ENCODE results near the gene ALMS1. TPM values are rescaled to one million over a fixed set of nuclear protein-coding genes. Genes with fewer than 3 reads are reported as not detected.

Gene ALMS1
- total and polyA plus RNA-seq, 2 of the 8 experiments (the other 6 are each of a cell fraction or from before 2014, with no cell fraction given): 21.8 to 45.6 TPM

- peaks cover 2% of the 10 kb centered on the region; the same call in 1 of the 2 replicates for H3K23me2 ChIP-seq (ENCODE audit: low read depth, low read length)
- peaks cover 4% of the 10 kb centered on the region for H3K79me1 ChIP-seq (ENCODE audit: low read depth, low read length)
- H3K23ac ChIP-seq (ENCODE audit: insufficient read length): no peak overlapping the region
- H3K27ac ChIP-seq (ENCODE audit: low read depth, low read length): no peak overlapping the region
- 96% methylated on average over 1 of the region's 1 CpG; no CpG with 5 or more reads in 1 of the 2 experiments for WGBS, 2 experiments (ENCODE audit: extremely low coverage in 1 of 2, insufficient coverage in 1 of 2, insufficient read length in 1 of 2, insufficient replicate concordance in 2 of 2, low coverage in 1 of 2, low lambda C conversion rate in 2 of 2, missing lambda C conversion rate in 1 of 2)
- no peak overlapping the region for H3K4me3 ChIP-seq (ENCODE audit: extremely low read depth in 1 of 4, insufficient read depth in 2 of 4, low read depth in 3 of 4, low read length in 4 of 4)
- POLR2A ChIA-PET (ENCODE audit: partially characterized antibody): no interaction called here
- H3K36me3 ChIP-seq (ENCODE audit: control insufficient read depth in 2 of 4, insufficient read depth in 4 of 4, low read length in 3 of 4): no peaks in the 10 kb centered on the region; a peak in 3 of 8 replicates
- no peak overlapping the region for H2AFZ ChIP-seq (ENCODE audit: low read length)
- H2BK12ac ChIP-seq (ENCODE audit: low read depth, low read length): no peak overlapping the region
- H2BK20ac ChIP-seq (ENCODE audit: low read length): no peak overlapping the region
- H3K56ac ChIP-seq (replicated peaks; ENCODE audit: insufficient read length, low read depth, low read length): no peak overlapping the region
- H2BK15ac ChIP-seq (ENCODE audit: low read length): no peak overlapping the region
- H3K14ac ChIP-seq (ENCODE audit: insufficient read length): no peak overlapping the region
- no peak overlapping the region for H3K4ac ChIP-seq (replicated peaks; ENCODE audit: insufficient read length, low read depth, low read length)
- H3K18ac ChIP-seq (ENCODE audit: extremely low read depth, low read length): no peak overlapping the region
- no peak overlapping the region for H3K9ac ChIP-seq (replicated peaks in 1 of 4; ENCODE audit: extremely low read depth in 1 of 4, low read depth in 3 of 4, low read length in 3 of 4)
- H4K5ac ChIP-seq (ENCODE audit: insufficient read length, low read depth, low read length): no peak overlapping the region
- CTCF ChIA-PET (ENCODE audit: partially characterized antibody): no interaction called here
- no peak overlapping the region for H3K4me2 ChIP-seq (ENCODE audit: insufficient read depth in 1 of 2, low read depth in 2 of 2, low read length in 2 of 2)
- H4K91ac ChIP-seq (replicated peaks; ENCODE audit: insufficient read length, low read length): no peak overlapping the region
- no peaks in the 10 kb centered on the region for H3K27me3 ChIP-seq (replicated peaks in 1 of 4; ENCODE audit: control insufficient read depth in 3 of 4, extremely low read depth in 1 of 4, insufficient read depth in 3 of 4, low read length in 3 of 4)
- peaks cover 0 to 5% of the 10 kb centered on the region in 2 experiments; a peak in 1 of 4 replicates for H3K9me3 ChIP-seq (ENCODE audit: insufficient read depth in 2 of 2, low read depth in 1 of 2, low read length in 1 of 2)
- H4K8ac ChIP-seq (ENCODE audit: extremely low read depth, insufficient read depth, low read length): no peak overlapping the region
- no peaks in the 10 kb centered on the region for H3K4me1 ChIP-seq (replicated peaks in 1 of 4; ENCODE audit: control insufficient read depth in 3 of 4, insufficient read depth in 4 of 4, low read length in 3 of 4)
- FAIRE-seq (no peak), DNase-seq (ENCODE audit: low read depth in 1 of 2, low spot score in 2 of 2) (no peak)
- H2AK5ac ChIP-seq (ENCODE audit: low read depth, low read length): no peak overlapping the region
- peaks cover 3 to 70% of the 10 kb centered on the region in 2 experiments; a peak in 3 of 4 replicates for H3K79me2 ChIP-seq (ENCODE audit: control insufficient read depth in 1 of 2, insufficient read depth in 2 of 2, low read length in 2 of 2)
- peaks cover 3% of the 10 kb centered on the region in 2 experiments for H4K20me1 ChIP-seq (replicated peaks in 1 of 2; ENCODE audit: control insufficient read depth in 1 of 2, insufficient read depth in 2 of 2, low read length in 2 of 2)
- H2BK120ac ChIP-seq (replicated peaks; ENCODE audit: low read depth, low read length): no peak overlapping the region
- H2BK5ac ChIP-seq (ENCODE audit: low read depth, low read length): no peak overlapping the region
- TF ChIP-seq BACH1 (IDR thresholded peaks at IDR 0.05; ENCODE audit: low read length) (no peak), RBBP5 (IDR thresholded peaks at IDR 0.05; ENCODE audit: borderline replicate concordance, low read depth, low read length) (no peak), SUZ12 (IDR thresholded peaks at IDR 0.05; ENCODE audit: low read length) (no peak), TCF12 (IDR thresholded peaks at IDR 0.05; ENCODE audit: low read depth, low read length) (no peak), RAD21 (IDR thresholded peaks at IDR 0.05 in 1 of 2, conservative IDR thresholded peaks at IDR 0.05 in 1 of 2; ENCODE audit: low read depth in 2 of 2, low read length in 2 of 2) (no peak), JUN (IDR thresholded peaks at IDR 0.05; ENCODE audit: low read depth, low read length) (no peak), POLR2A (IDR thresholded peaks at IDR 0.05; ENCODE audit: control extremely low read depth in 1 of 2, low read depth in 2 of 2, low read length in 2 of 2) (no peak), SP4 (IDR thresholded peaks at IDR 0.05; ENCODE audit: low read length) (no peak)
Measured at GRCh38 chr2:73403237-73403636, 17.6 kb downstream of the ALMS1 start.
